ENCODE data around the gene TWF1. TPM values are rescaled to one million over a fixed set of nuclear protein-coding genes. Genes with fewer than 3 reads are reported as not detected.

TWF1 gene
- total and polyA plus RNA-seq, 2 of the 4 experiments (the other 2 are of a cell fraction), result 67.0 to 141 TPM

DNA sequence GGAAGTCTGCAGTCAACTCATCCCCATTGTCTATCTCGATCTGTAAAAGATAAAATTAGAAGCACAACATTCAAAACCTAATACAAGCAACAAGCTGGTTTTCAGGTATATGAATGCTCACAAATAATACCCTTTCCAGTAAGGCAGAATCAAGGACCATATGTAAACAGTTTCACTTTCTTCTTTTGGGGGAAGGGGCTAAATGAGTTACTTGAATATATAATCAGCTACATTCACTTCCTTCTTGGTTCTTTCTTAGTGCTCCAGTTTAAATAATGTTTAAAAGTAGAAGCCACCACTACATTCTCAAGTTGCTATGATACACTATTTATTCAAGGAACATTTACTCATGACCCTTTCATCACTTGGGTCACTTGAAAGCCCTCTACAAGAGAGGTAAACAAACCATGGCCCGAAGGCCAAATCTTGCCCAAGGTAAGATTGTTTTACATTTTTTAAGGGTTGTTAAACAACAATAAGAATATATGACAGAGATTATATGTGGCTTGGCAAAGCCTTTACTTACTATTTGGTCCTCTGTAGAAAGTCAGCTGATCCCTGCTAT is 10.3 kb downstream of the TWF1 start:
- POLR2A ChIA-PET (ENCODE audit: unreplicated experiment), result no interaction called here
- no peak overlapping the region for H2AK9ac ChIP-seq (replicated peaks; ENCODE audit: low read depth, low read length, poor library complexity)
- in situ Hi-C loops (cut with MboI; ENCODE audit: low sequenced_read_pairs) (no loop called here), dilution Hi-C loops (cut with HindIII; ENCODE audit: low sequenced_read_pairs, unreplicated experiment) (no loop called here), intact Hi-C loops (cut with micrococcal nuclease) (no loop called here)
- peaks cover 2 to 3% of the 10 kb centered on the region in 2 experiments; a peak in 2 of 4 replicates for H3K79me1 ChIP-seq (ENCODE audit: low read depth in 1 of 2, low read length in 2 of 2)
- H3K56ac ChIP-seq (ENCODE audit: extremely low read depth, insufficient read depth, low read length), result no peak overlapping the region
- H3K27me3 ChIP-seq (ENCODE audit: control insufficient read depth, insufficient read depth, low read length), result no peaks in the 10 kb centered on the region
- ATAC-seq (ENCODE audit: low read depth) (peak; percentile 60), DNase-seq (peak; percentile 21)
- no peak overlapping the region for H2AFZ ChIP-seq (replicated peaks; ENCODE audit: low read length, poor library complexity)
- no peak overlapping the region for H3K4me3 ChIP-seq (ENCODE audit: insufficient read depth, low read depth, low read length)
- no peak overlapping the region for H2BK20ac ChIP-seq (ENCODE audit: low read depth, low read length)
- no peak overlapping the region for H3K4me2 ChIP-seq (ENCODE audit: low read depth, low read length)
- H2BK120ac ChIP-seq (ENCODE audit: low read depth, low read length), result no peak overlapping the region
- H2AK5ac ChIP-seq (ENCODE audit: low read depth, low read length), result no peak overlapping the region
- no peak overlapping the region for H2BK15ac ChIP-seq (ENCODE audit: low read depth, low read length)
- no peak overlapping the region for H3K23ac ChIP-seq (ENCODE audit: low read depth, low read length)
- WGBS, 2 experiments (ENCODE audit: extremely low coverage in 2 of 2, insufficient read length in 1 of 2), result no CpG with 5 or more reads among the region's 2 CpGs
- H4K8ac ChIP-seq (ENCODE audit: low read depth in 2 of 2, low read length in 2 of 2), result no peak overlapping the region
- H3K4me1 ChIP-seq (ENCODE audit: control insufficient read depth, insufficient read depth, low read length), result no peaks in the 10 kb centered on the region
- H4K20me1 ChIP-seq (ENCODE audit: insufficient read depth, low read length), result no peaks in the 10 kb centered on the region; the same call in 1 of the 2 replicates
- peaks cover 13% of the 10 kb centered on the region for H3K36me3 ChIP-seq (ENCODE audit: control insufficient read depth, insufficient read depth, low read length)
- no peaks in the 10 kb centered on the region for H3K9me3 ChIP-seq (ENCODE audit: control insufficient read depth, insufficient read depth, low read length)
- no peak overlapping the region for H3K14ac ChIP-seq (replicated peaks; ENCODE audit: low read depth, low read length)
- CTCF ChIA-PET, result no interaction called here
- BruUV-seq (replicated peaks), result no TSS peak
- no peak overlapping the region for H3K9ac ChIP-seq (ENCODE audit: low read depth, low read length)
- no peaks in the 10 kb centered on the region for H3K9me1 ChIP-seq (ENCODE audit: insufficient read depth, low read length)
- no peak overlapping the region for H3K4ac ChIP-seq (ENCODE audit: low read depth, low read length)
- H2BK5ac ChIP-seq (ENCODE audit: low read depth, low read length, poor library complexity, severe bottlenecking), result no peak overlapping the region
- TF ChIP-seq RAD21 (IDR thresholded peaks at IDR 0.05; ENCODE audit: low read length), result no peak
- TF ChIP-seq CEBPB (IDR thresholded peaks at IDR 0.05; ENCODE audit: low read depth, low read length), result no peak
- TF ChIP-seq, protein P1, sequence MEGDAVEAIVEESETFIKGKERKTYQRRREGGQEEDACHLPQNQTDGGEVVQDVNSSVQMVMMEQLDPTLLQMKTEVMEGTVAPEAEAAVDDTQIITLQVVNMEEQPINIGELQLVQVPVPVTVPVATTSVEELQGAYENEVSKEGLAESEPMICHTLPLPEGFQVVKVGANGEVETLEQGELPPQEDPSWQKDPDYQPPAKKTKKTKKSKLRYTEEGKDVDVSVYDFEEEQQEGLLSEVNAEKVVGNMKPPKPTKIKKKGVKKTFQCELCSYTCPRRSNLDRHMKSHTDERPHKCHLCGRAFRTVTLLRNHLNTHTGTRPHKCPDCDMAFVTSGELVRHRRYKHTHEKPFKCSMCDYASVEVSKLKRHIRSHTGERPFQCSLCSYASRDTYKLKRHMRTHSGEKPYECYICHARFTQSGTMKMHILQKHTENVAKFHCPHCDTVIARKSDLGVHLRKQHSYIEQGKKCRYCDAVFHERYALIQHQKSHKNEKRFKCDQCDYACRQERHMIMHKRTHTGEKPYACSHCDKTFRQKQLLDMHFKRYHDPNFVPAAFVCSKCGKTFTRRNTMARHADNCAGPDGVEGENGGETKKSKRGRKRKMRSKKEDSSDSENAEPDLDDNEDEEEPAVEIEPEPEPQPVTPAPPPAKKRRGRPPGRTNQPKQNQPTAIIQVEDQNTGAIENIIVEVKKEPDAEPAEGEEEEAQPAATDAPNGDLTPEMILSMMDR (conservative IDR thresholded peaks at IDR 0.05; ENCODE audit: low read depth, low read length), result no peak
- TF ChIP-seq SMC3 (IDR thresholded peaks at IDR 0.05; ENCODE audit: low read depth, low read length), result no peak
- TF ChIP-seq MAFK (IDR thresholded peaks at IDR 0.05; ENCODE audit: low read depth, low read length), result no peak
- TF ChIP-seq NFE2L2 (IDR thresholded peaks at IDR 0.05; ENCODE audit: low read depth, low read length), result no peak
- no peak for TF ChIP-seq CHD1 (IDR thresholded peaks at IDR 0.05; ENCODE audit: low read depth, low read length)
- no peak for TF ChIP-seq POLR2A (IDR thresholded peaks at IDR 0.05; ENCODE audit: low read depth, low read length)
- no peak for TF ChIP-seq FOS (IDR thresholded peaks at IDR 0.05; ENCODE audit: low read depth, low read length)
- no peak overlapping the region for H4K5ac ChIP-seq (ENCODE audit: low read depth, low read length)
- no peak overlapping the region for H3K18ac ChIP-seq (ENCODE audit: low read depth, low read length)
- H3K27ac ChIP-seq (ENCODE audit: insufficient read depth, low read length), result no peak overlapping the region
- no peak overlapping the region for H4K91ac ChIP-seq (ENCODE audit: insufficient read depth, low read depth, low read length)
